Endodermal cell (in vitro differentiated cells): ENCODE data around the gene AIRE. TPM values are rescaled to one million over a fixed set of nuclear protein-coding genes. Genes with fewer than 3 reads are reported as not detected.

Source experiments
- DNase-seq: peaks from one replicate; pipeline ENCODE4 v3.0.0-alpha.2; 2017
- H3K27ac ChIP-seq: 2 replicates; pipeline ENCODE4 v1.5.1; 2013; ENCODE audit warnings: mild to moderate bottlenecking, low read depth, low read length, moderate library complexity
- H3K27me3 ChIP-seq: 2 replicates; pipeline ENCODE4 v1.6.1; 2013; ENCODE audit warnings: mild to moderate bottlenecking, low read length, moderate library complexity; ENCODE audit not compliant: insufficient read depth, control insufficient read depth, poor library complexity, severe bottlenecking
- H3K36me3 ChIP-seq: 2 replicates; pipeline ENCODE4 v1.7.0; 2013; ENCODE audit warnings: mild to moderate bottlenecking, low read length, moderate library complexity; ENCODE audit not compliant: control insufficient read depth, insufficient read depth
- H3K4me1 ChIP-seq: one replicate; pipeline ENCODE4 v1.7.0; 2013; ENCODE audit warnings: low read length; ENCODE audit not compliant: control insufficient read depth, insufficient read depth
- H3K4me3 ChIP-seq: 2 replicates; pipeline ENCODE4 v1.5.1; 2013; ENCODE audit warnings: mild to moderate bottlenecking, low read length, moderate library complexity
- H3K9ac ChIP-seq: 2 replicates; pipeline ENCODE4 v1.6.1; 2013; ENCODE audit warnings: mild to moderate bottlenecking, low read length, moderate library complexity; ENCODE audit not compliant: poor library complexity, severe bottlenecking; ENCODE audit errors: extremely low read depth
- H3K9me3 ChIP-seq: 2 replicates; pipeline ENCODE4 v1.6.1; 2013; ENCODE audit warnings: mild to moderate bottlenecking, low read length, moderate library complexity; ENCODE audit not compliant: control insufficient read depth
- H3K27ac Mint-ChIP-seq: 2 replicates; pipeline ENCODE4 v1.8.0; 2020; ENCODE audit warnings: mixed read lengths
- H3K27me3 Mint-ChIP-seq: 2 replicates; pipeline ENCODE4 v1.8.0; 2021; ENCODE audit warnings: mild to moderate bottlenecking, mixed read lengths; ENCODE audit not compliant: insufficient read depth
- H3K36me3 Mint-ChIP-seq: 2 replicates; pipeline ENCODE4 v1.8.0; 2020; ENCODE audit warnings: low read depth, mixed read lengths
- H3K4me1 Mint-ChIP-seq: 2 replicates; pipeline ENCODE4 v1.8.0; 2020; ENCODE audit warnings: mixed read lengths
- H3K4me3 Mint-ChIP-seq: 2 replicates; pipeline ENCODE4 v1.8.0; 2020; ENCODE audit warnings: mild to moderate bottlenecking, moderate library complexity, mixed read lengths
- H3K9me3 Mint-ChIP-seq: 2 replicates; pipeline ENCODE4 v1.8.0; 2020; ENCODE audit warnings: mild to moderate bottlenecking, mixed read lengths
- WGBS, 2 experiments: methylation state at CpG; one replicate each; pipeline versions ENCODE4 v1.1.5 to v1.1.7; 2013; ENCODE audit warnings: missing lambda C conversion rate in 2 of 2, mixed read lengths in 1 of 2; ENCODE audit not compliant: insufficient coverage in 1 of 2, insufficient read length in 1 of 2; 5-methylcytosine and 5-hydroxymethylcytosine counted together
- total RNA-seq, 2 donors: library from RNA; stranded (reverse); fragmentation: NEBNext Ultra II Directional in 1 of 2; extraction: Animal tissue kit (Norgen Biotek cat#: 25700) in 1 of 2; gene quantifications; 2 replicates in 1 of 2; 3 replicates in 1 of 2; pipeline ENCODE4 v1.2.1, GENCODE V29; 2021
- TF ChIP-seq, protein P1 (sequence below): fragments of 200-600 bp; sonication (generic); conservative IDR thresholded peaks from 2 replicates; pipeline ENCODE4 v1.5.0; 2021; ENCODE audit warnings: antibody characterized with exemption, mild to moderate bottlenecking

The AIRE gene
- total RNA-seq, 2 donors from 2014 or later = 1.2 to 2.7 TPM

DNA sequence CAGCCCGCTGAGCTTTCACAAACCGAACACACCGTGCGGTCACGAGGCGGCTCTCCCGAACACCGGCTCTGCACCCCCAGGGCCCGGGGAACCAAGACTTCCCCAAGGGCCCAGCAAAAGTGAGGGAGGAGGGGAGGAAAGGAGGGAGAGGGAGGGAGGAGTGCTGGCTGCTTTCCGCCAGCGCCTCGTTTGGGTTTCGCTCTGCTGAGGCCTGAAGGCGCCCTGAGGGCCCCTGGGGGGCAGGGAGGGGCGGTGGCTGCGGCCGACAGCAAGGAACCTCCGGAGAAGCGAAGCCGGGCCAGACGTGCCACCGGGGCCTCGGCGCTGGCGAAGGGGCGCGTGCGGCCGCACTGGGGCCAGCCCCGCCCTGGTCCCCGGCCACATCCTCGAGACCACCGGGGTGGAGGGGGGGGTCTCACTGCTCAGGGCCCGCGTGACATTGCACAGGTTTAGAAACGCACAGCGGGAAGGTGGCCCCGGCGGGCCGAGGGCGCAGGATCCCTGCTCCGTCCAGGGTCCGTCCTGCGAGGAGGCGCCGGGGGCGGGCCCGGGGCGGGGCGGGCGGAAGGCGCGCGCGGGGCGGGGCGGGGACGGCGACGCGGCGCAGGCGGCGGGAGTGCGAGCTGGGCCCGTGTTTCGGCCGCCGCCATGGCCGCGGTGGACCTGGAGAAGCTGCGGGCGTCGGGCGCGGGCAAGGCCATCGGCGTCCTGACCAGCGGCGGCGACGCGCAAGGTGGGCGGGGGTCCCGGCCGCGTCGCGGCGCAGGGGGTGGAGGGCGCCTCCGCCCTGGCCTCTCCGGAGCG lies 14.0 kb downstream of the AIRE start, which contains the start of gene PFKL:
Gene PFKL, plus strand, starts transcription at position 596 of the 804 bp plus-strand sequence. Its CDS starts 53 bp downstream, at position 649.
- Mint-ChIP-seq H3K27ac (peak within 1 kb of the TSS; percentile 79), H3K4me1 (peaks cover 20% of the 10 kb centered on the region), H3K9me3 (no peaks in the 10 kb centered on the region), H3K36me3 (no peaks in the 10 kb centered on the region), H3K27me3 (peaks cover 2% of the 10 kb centered on the region), H3K4me3 (peak within 1 kb of the TSS; percentile 67)
- H3K9me3 ChIP-seq = no peaks in the 10 kb centered on the region
- H3K36me3 ChIP-seq = no peaks in the 10 kb centered on the region
- TF ChIP-seq, protein P1, sequence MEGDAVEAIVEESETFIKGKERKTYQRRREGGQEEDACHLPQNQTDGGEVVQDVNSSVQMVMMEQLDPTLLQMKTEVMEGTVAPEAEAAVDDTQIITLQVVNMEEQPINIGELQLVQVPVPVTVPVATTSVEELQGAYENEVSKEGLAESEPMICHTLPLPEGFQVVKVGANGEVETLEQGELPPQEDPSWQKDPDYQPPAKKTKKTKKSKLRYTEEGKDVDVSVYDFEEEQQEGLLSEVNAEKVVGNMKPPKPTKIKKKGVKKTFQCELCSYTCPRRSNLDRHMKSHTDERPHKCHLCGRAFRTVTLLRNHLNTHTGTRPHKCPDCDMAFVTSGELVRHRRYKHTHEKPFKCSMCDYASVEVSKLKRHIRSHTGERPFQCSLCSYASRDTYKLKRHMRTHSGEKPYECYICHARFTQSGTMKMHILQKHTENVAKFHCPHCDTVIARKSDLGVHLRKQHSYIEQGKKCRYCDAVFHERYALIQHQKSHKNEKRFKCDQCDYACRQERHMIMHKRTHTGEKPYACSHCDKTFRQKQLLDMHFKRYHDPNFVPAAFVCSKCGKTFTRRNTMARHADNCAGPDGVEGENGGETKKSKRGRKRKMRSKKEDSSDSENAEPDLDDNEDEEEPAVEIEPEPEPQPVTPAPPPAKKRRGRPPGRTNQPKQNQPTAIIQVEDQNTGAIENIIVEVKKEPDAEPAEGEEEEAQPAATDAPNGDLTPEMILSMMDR = no peak
- DNase-seq = peak; percentile 84
- 0 to 2% methylated on average over 16 to 94 of the region's 94 CpGs for WGBS, 2 experiments
- peak within 1 kb of the TSS; percentile 61 for H3K9ac ChIP-seq
- H3K4me1 ChIP-seq = peaks cover 13% of the 10 kb centered on the region
- peak within 1 kb of the TSS; percentile 89 for H3K4me3 ChIP-seq
- H3K27me3 ChIP-seq = no peaks in the 10 kb centered on the region
- no peak within 1 kb of the TSS for H3K27ac ChIP-seq

GRCh38 chr21:44300262-44300959 lies 14.7 kb downstream of the AIRE start:
- peak; percentile 82 for DNase-seq
- Mint-ChIP-seq H3K36me3 (peaks cover 1% of the 10 kb centered on the region), H3K4me1 (peaks cover 25% of the 10 kb centered on the region), H3K27me3 (peaks cover 2% of the 10 kb centered on the region), H3K27ac (no peak overlapping the region), H3K9me3 (no peaks in the 10 kb centered on the region), H3K4me3 (peak overlapping the region; percentile 67)
- peak overlapping the region; percentile 89 for H3K4me3 ChIP-seq
- no peak overlapping the region for H3K27ac ChIP-seq
- H3K9ac ChIP-seq = peak overlapping the region; percentile 53
- TF ChIP-seq, protein P1 = no peak
- 3 to 6% methylated on average over 28 to 67 of the region's 67 CpGs for WGBS, 2 experiments
- H3K9me3 ChIP-seq = no peaks in the 10 kb centered on the region
- H3K36me3 ChIP-seq = no peaks in the 10 kb centered on the region
- no peaks in the 10 kb centered on the region for H3K27me3 ChIP-seq
- H3K4me1 ChIP-seq = peaks cover 13% of the 10 kb centered on the region

- Histone ChIP-seq H3K4me3 (peak overlapping the region; percentile 89), H3K9ac (peak overlapping the region; percentile 53), H3K36me3 (peaks cover 5% of the 10 kb centered on the region), H3K27ac (no peak overlapping the region), H3K4me1 (peaks cover 13% of the 10 kb centered on the region), H3K9me3 (no peaks in the 10 kb centered on the region), H3K27me3 (no peaks in the 10 kb centered on the region)
- TF ChIP-seq, protein P1 = no peak
- DNase-seq = no peak
- peaks cover 2% of the 10 kb centered on the region for H3K27me3 Mint-ChIP-seq
- H3K4me1 Mint-ChIP-seq = peaks cover 25% of the 10 kb centered on the region
- peaks cover 1% of the 10 kb centered on the region for H3K36me3 Mint-ChIP-seq
- peak overlapping the region; percentile 67 for H3K4me3 Mint-ChIP-seq
- no peak overlapping the region for H3K27ac Mint-ChIP-seq
- WGBS, 2 experiments = 88 to 91% methylated on average over 10 to 13 of the region's 13 CpGs
- no peaks in the 10 kb centered on the region for H3K9me3 Mint-ChIP-seq
Measured at GRCh38 chr21:44301141-44301540, 15.5 kb downstream of the AIRE start.
